ENCODE measurements around the gene KCNA10.

The KCNA10 gene

GRCh38 chr1:110559157-110559556 lies 40.2 kb upstream of the KCNA10 start:
- Histone ChIP-seq H3K27ac (no peak overlapping the region), H3K4me1 (ENCODE audit: control insufficient read depth in 1 of 2, insufficient read depth in 1 of 2, low read depth in 1 of 2, low read length in 1 of 2) (no peaks in the 10 kb centered on the region), H3K4me3 (ENCODE audit: low read depth in 1 of 2, low read length in 1 of 2) (no peak overlapping the region), H3K27me3 (peaks cover 59% of the 10 kb centered on the region), H3K9me3 (no peaks in the 10 kb centered on the region), H3K36me3 (no peaks in the 10 kb centered on the region)
- TF ChIP-seq, protein P1, sequence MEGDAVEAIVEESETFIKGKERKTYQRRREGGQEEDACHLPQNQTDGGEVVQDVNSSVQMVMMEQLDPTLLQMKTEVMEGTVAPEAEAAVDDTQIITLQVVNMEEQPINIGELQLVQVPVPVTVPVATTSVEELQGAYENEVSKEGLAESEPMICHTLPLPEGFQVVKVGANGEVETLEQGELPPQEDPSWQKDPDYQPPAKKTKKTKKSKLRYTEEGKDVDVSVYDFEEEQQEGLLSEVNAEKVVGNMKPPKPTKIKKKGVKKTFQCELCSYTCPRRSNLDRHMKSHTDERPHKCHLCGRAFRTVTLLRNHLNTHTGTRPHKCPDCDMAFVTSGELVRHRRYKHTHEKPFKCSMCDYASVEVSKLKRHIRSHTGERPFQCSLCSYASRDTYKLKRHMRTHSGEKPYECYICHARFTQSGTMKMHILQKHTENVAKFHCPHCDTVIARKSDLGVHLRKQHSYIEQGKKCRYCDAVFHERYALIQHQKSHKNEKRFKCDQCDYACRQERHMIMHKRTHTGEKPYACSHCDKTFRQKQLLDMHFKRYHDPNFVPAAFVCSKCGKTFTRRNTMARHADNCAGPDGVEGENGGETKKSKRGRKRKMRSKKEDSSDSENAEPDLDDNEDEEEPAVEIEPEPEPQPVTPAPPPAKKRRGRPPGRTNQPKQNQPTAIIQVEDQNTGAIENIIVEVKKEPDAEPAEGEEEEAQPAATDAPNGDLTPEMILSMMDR (IDR thresholded peaks at IDR 0.05): no peak

DNA sequence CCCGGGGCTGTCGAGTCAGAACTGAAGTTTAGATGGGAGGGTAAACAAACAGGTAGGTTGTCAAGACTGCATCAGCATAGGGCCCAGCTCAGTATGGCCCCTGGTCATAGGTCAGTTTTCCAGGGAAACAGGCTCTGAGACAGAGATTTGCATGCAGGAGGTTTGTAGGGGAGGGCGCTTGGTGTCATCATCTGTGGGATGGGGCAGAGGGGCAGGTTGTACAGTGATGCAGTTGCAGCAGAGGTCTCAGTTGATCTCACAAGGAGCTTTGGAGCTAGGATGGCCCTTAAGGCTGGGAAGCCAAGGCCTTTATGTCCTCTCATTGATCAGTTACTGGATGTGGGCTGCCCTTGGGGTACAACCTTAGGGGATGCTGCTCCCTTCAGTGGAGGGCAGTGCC lies 38.5 kb upstream of the KCNA10 start:
- no peaks in the 10 kb centered on the region for H3K4me1 ChIP-seq (ENCODE audit: control insufficient read depth in 1 of 2, insufficient read depth in 1 of 2, low read depth in 1 of 2, low read length in 1 of 2)

DNA sequence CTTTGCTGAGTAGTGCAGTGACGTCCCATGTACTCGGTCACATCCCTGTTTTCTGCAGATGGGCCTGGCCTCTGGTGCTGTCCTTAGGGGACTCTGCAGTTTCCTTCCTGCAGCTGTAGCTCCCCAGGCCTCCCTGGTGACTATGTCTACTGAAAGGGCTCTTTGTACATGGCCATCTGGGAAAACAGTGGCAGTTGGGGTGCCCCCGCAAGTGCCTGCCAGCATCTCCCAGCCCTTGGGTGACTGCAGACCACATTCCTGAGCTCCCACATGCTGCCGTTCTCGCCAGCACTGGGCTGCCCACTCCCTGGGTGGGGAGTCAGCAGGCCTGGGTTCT lies 37.5 kb upstream of the KCNA10 start:
- H3K36me3 ChIP-seq: no peaks in the 10 kb centered on the region
- no peaks in the 10 kb centered on the region for H3K9me3 ChIP-seq
- peaks cover 86% of the 10 kb centered on the region for H3K27me3 ChIP-seq
- TF ChIP-seq, protein P1 (IDR thresholded peaks at IDR 0.05): no peak
- H3K4me3 ChIP-seq (ENCODE audit: low read depth in 1 of 2, low read length in 1 of 2): no peak overlapping the region
- no peak overlapping the region for H3K27ac ChIP-seq
- no peaks in the 10 kb centered on the region for H3K4me1 ChIP-seq (ENCODE audit: control insufficient read depth in 1 of 2, insufficient read depth in 1 of 2, low read depth in 1 of 2, low read length in 1 of 2)

More for the DNA sequence above, 38.5 kb upstream of the KCNA10 start:
- Histone ChIP-seq H3K4me3 (ENCODE audit: low read depth in 1 of 2, low read length in 1 of 2) (no peak overlapping the region), H3K36me3 (no peaks in the 10 kb centered on the region), H3K27ac (no peak overlapping the region), H3K9me3 (no peaks in the 10 kb centered on the region), H3K27me3 (peaks cover 76% of the 10 kb centered on the region)
- TF ChIP-seq, protein P1 (IDR thresholded peaks at IDR 0.05): no peak

- Histone ChIP-seq H3K9me3 (no peaks in the 10 kb centered on the region), H3K27me3 (peaks cover 90% of the 10 kb centered on the region), H3K36me3 (no peaks in the 10 kb centered on the region), H3K4me3 (ENCODE audit: low read depth in 1 of 2, low read length in 1 of 2) (no peak overlapping the region), H3K27ac (no peak overlapping the region), H3K4me1 (ENCODE audit: control insufficient read depth in 1 of 2, insufficient read depth in 1 of 2, low read depth in 1 of 2, low read length in 1 of 2) (no peaks in the 10 kb centered on the region)
- TF ChIP-seq, protein P1 (IDR thresholded peaks at IDR 0.05): no peak
Observed at GRCh38 chr1:110555807-110556470, 37.0 kb upstream of the KCNA10 start.

- Histone ChIP-seq H3K4me3 (ENCODE audit: low read depth in 1 of 2, low read length in 1 of 2) (no peak overlapping the region), H3K27me3 (peaks cover 95% of the 10 kb centered on the region), H3K36me3 (no peaks in the 10 kb centered on the region), H3K27ac (no peak overlapping the region), H3K9me3 (no peaks in the 10 kb centered on the region), H3K4me1 (ENCODE audit: control insufficient read depth in 1 of 2, insufficient read depth in 1 of 2, low read depth in 1 of 2, low read length in 1 of 2) (no peaks in the 10 kb centered on the region)
- TF ChIP-seq, protein P1 (IDR thresholded peaks at IDR 0.05): no peak
Observed at GRCh38 chr1:110554871-110555801, 36.2 kb upstream of the KCNA10 start.
